ENCODE data around the gene ITIH3.

DNA sequence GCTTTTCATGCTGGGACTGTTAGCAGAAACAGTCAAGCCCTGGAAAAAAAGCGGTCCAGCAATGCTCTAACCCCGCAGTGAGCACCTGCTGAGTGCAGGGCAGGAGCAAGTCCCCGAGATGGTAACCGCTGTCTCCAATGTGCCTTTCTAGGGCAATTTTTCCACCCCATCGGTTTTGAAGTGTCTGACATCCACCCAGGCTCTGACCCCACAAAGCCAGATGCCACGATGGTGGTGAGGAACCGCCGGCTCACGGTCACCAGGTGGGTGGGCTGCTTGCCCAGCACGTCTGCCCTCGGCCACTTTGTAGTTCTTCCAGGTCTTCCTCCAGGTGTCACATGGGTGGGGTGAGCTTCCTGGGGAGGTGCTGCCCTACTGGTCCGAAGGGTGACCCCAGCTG lies 3.2 kb upstream of the ITIH3 start:
- TF ChIP-seq POLR2A (IDR thresholded peaks at IDR 0.05; ENCODE audit: low read length): no peak
- TF ChIP-seq GATA1 (IDR thresholded peaks at IDR 0.05; ENCODE audit: low read depth, low read length): no peak

All from erythroblast (primary cell).